HG03159 (cell line): ENCODE data around the gene NLRC3.
A peak's percentile ranks its signal among the peaks of the same experiment; 100 is the strongest.
"Not testable (repeated sequence)": the region's sequence is repeated elsewhere in the genome, so short reads cannot be mapped to it uniquely, and the experiment has no call there.

Experiments used
- ATAC-seq: cut with Tn5 transposase; IDR thresholded peaks from one replicate; pipeline ENCODE4 v1.9.1; 2021; ENCODE audit warnings: mild to moderate bottlenecking, moderate library complexity; ENCODE audit not compliant: unreplicated experiment

Gene NLRC3

DNA sequence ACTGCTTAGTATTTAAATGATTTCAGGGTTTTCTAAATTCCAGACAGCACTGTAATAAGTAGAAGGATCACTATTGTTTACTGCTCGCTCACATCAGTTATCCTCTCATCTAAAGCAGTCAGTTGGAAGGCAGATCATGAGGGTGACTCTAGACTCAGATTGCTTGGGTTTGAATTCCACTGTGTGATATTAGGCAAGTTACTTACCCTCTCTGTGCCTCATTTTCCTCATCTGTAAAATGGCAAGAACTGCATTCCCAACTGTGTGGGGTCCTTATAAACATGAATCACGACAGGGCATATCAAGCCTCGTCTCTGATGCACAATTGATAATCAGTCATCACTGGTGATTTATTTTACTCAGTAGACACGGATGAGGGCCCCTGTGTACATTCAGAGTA is 61.3 kb downstream of the NLRC3 start:
- ATAC-seq, result no peak

DNA sequence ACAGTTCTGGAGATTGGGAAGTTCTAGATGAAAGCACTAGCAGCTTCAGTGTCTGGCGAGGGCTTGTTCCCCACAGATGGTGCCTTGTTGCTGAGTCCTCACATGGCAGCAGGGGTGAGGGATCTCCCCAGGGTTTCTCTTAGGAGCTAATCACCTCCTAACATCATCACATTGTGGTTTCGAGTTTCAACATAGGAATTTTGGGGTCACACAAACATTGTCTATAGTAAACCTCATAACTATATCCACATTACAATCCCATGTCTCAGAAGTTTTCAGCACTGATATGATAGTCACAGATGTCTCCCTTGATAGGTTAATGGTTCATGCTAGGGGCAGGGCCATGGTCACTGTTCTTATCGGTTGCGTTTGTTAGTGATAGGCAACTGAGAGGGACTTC is 62.6 kb downstream of the NLRC3 start:
- ATAC-seq, result no peak

DNA sequence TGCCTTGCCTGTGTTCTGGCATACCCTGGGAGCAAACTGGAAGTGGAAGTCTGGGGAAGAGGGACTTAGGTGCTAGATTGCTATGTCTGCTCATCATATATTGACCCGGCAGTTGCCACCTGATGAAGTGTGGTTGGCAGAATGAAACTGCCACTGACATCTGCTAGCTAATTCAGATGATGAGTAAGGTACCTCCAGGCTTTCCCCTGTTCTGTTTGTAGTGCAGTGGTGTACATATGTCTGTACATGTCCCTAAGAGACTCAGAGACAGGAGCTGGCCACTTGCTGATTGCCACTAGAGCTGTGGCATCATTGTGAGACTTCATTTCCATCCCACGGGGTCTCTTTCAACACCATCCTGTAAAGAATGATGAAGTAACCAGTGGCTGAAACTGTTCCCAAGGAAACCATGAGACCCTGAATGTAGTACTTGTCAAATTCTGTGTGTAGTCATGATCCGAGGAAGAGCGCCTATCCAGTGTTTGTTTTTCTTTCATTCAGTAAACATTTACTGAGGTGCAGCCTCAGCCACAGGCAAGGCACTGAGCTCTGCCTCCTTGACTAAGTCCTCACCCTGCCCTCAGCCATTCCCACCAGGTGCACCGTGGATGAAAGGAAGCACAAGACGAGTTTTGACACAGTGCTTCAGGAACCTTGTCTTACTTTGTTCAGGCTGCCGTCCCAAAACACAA is 63.2 kb downstream of the NLRC3 start:
- ATAC-seq, result no peak

DNA sequence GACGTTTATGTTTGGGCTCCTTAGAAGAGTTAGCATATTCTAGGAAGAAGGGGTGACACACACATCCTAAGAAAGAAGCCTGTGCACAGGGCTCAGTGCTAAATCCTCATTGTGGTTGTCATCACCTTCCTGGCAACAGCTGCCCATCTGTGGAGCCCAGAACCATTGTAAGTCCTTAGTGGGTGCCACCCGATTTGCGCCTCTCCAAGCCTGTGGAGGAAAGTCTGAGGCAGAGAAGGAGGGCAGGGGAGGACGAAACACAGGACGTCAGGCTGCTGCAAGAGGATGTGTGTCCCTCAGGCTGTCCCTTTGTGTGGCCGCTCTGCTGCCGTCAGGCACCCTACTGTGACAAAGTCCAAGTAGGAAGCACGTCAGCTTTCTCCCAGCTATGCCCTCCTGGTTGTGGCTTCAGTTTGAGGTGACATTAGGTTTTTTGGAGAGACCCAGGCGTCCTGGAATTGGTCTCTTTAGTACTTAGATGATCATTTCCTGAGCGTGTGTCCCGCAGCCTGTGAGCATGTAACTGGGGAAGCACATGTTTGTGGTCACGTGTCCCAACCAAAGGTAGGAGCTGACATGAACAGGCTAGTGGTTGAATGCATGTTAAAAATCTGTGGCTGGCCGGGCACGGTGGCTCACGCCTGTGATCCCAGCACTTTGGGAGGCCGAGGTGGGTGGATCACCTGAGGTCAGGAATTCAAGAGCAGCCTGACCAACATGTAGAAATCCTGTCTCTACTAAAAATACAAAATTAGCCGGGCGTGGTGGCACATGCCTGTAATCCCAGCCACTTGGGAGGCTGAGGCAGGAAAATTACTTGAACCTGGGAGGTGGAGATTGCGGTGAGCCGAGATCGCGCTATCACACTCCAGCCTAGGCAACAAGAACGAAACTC is 65.7 kb downstream of the NLRC3 start:
- no peak for ATAC-seq

DNA sequence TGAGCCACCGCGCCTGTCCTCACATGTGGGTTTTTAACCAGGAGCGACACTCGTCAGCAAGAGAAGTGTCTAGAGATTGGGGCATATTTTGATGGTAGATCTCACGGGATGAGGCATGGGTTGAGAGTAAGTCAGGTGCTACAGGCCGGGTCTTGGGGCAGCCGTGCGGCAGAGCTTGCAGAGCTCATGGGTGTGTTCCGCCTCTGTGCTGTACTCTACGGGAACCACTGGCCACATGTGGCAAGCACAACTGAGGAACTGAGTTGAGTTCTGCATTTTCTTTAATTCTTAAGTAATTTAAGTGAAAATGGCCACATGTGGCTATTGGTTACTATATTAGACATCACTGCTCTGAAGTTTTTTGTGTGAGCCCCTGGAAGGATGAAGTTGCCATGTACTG is 66.8 kb downstream of the NLRC3 start:
- no peak for ATAC-seq

DNA sequence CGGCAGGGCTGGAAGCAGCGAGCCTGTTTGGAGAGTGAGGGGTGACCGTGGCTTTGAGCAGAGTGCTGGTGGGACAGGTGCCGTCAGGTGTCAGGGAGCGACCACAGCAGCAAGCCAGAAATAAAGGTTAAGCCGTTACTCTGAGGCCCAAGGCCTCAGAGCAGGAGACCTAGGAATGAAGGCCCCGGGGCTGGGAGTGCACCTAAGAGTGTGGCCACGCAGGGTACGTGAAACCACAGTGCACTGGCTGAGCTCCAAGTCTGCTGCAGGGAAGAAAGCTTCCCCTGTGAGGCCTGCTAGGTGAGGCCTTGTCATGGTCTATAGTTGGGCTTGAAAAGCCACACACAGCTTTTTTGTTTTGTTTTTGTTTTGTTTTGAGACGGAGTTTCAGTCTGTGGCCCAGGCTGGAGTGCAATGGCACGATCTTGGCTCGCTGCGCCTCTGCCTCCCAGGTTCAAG is 67.7 kb downstream of the NLRC3 start:
- ATAC-seq, result peak; percentile 52

DNA sequence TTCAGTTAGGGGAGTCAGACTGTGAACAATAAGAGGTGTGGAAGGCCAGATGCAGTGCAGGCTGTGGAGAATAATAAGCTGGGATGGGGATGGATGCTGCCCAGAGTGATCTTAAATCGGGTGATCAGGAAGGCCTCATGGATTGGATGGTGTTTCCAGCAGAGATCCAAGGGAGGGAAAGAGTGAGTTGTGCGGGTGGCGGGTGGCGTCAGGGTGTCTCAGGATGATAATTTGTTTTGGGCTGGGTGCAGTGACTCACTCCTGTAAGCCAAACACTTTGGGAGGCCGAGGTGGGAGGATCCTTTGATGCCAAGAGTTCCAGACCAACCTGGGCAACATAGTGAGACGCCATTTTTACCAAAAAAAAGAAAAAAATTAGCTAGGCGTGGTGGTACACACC is 68.5 kb downstream of the NLRC3 start:
- no peak for ATAC-seq

DNA sequence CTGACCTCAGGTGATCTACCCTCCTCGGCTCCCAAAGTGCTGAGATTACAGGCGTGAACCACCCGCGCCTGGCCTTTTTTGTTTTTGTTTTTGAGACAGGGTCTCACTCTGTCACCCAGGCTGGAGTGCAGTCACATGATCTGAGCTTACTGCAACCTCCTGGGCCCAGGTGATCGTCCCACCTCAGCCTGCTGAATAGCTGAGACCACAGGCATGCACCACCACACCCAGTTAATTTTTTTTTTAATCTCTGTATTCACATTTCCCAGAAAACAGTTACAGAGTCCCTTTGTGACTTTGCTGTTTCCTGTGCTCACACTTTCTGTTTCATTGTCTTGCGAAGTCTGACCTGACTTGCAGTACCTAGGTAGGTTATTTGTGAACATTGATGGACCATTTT is 73.7 kb downstream of the NLRC3 start:
- no peak for ATAC-seq

DNA sequence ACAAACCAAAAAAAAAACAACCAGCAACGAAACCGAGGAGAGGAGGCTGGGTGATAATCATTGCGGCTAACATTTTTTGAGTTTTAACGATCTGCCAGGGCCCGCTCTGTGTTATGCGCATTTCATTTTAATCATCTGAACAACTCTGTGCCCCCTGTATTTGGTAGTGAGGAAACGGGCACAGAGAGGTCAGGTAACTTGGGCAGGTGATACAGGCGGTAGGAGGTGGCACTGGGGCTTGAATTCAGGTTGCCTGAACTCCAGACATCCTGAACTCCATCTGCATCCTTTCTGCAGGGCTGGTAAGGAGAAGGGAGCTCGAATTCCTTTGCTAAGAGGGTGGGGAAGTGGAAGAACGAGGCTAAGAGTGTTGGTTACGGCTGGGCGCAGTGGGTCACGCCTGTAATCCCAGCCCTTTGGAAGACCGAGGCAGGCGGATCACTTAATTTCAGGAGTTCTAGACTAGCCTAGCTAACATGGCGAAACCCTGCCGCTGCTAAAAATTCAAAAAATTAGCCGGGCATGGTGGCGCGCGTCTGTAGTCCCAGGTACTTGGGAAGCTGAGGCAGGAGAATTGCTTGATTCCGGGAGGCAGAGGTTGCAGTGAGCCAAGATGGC is 75.3 kb downstream of the NLRC3 start:
- ATAC-seq, result no peak

DNA sequence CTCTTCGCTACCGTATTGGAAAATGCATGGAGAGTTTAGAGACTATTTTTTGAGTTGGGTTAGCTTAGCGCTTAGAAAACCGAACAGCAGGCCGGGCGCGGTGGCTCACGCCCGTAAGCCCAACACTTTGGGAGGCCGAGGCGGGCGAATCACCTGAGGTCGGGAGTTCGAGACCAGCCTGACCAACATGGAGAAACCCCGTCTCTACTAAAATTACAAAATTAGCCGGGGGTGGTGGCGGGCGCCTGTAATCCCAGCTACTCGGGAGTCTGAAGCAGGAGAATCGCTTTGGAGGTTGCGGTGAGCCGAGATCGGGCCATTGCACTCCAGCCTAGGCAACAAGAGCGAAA is 75.8 kb downstream of the NLRC3 start:
- not testable (repeated sequence) for ATAC-seq

DNA sequence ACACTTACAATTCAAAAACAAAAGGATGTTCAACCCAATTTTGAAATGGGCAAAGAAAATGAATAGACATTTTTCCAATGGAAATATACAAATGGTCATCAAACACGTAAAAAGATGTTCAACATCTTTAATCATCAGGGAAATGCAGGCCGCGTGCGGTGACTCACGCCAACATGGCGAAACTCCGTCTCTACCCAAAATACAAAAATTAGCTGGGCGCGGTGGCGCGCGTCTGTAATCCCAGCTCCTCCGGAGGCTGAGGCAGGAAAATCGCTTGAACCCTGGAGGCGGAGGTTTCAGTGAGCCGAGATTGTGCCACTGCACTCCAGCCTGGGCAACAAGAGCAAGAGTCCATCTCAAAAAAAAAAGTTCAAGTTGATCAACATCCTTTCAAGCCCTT is 78.2 kb downstream of the NLRC3 start:
- ATAC-seq, result no peak

DNA sequence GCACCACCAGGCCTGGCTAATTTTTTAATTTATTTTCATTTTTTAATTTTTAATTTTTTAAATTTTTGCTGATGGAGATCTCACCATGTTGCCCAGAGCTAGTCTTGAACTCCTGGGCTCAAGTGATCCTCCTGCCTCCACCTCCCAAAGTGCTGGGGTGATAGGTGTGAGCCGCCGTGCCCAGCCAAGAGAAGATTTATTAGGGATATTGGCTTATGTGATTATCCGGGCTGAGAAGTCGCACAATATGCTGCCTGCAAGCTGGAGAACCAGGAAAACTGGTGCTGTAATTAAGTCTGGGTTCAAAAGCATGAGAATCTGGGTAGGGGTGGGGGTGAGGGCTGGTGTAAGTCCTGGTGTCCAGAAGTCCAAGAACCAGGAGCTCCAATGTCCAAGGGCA is 79.4 kb downstream of the NLRC3 start:
- ATAC-seq, result no peak

DNA sequence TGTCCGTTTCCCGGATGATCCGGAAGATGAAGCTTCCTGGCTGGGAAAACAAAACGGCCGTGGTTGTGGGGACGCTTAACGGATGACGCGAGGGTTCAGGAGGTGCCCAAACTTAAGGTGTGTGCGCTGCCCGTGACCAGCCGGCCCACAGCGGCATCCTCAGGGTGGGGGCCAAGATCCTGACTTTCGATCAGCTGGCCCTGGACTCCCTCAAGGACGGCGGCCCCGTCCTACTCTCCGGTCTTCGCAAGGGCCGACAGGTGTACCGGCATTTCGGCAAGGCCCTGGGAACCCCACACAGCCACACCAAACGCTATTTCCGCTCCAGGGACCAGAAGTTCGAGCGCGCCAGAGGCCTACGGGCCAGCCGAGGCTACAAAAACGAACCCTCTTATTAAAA is 80.8 kb downstream of the NLRC3 start:
- ATAC-seq, result no peak

DNA sequence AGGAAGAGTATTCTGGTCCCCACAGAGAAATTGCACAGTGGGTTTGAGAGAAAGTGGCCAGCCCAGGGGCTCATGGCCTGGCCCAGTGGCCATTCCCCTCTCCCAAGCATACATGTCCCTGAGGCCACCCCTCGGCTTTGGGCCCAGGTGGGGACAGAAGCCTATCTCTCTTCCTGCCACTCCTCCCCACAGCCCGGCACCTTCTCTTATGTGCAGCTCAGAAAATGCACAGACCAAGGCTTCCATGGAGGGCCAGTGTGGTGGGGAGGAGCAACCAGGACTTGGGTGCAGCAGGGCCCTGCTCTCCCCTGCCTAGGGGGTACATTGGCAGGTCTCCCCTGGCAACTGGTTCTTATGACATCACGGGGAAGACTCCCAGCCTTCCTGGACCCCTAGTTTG is 82.0 kb downstream of the NLRC3 start, which contains the start of gene C16orf90:
TSS of gene C16orf90 (minus strand) at position 314 of the 400 bp plus-strand sequence. CDS start at position 246, 68 bp downstream.
- ATAC-seq, result no peak

DNA sequence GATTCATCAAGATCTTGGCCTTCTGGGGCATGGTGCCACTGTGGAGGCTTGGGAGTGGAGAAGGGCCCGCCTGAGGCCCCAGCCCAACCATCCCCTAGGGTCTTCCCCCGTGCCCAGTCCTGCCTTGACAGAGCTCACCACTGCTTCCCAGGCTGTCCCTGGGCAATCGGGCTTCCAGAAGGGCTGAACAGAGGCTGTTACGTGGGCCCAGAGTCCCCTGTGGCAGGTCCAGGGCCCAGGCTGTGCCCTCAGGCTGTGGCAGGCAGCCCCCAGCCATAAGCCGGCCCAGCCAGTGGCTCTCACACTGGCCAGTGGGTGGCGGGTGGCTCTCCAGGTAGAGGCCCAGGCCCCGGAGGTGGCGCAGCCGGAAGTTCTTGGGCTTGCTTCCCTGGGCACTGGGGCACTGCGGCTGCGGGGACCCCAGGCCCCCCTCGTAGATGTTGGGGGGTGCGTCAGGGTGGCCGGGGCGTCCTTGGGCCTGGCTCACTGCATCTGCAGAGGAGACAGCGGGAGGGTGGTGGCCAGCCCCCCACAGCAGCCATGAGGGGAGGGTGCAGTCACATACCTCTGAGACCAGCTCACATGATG is 82.7 kb downstream of the NLRC3 start:
- no peak for ATAC-seq

DNA sequence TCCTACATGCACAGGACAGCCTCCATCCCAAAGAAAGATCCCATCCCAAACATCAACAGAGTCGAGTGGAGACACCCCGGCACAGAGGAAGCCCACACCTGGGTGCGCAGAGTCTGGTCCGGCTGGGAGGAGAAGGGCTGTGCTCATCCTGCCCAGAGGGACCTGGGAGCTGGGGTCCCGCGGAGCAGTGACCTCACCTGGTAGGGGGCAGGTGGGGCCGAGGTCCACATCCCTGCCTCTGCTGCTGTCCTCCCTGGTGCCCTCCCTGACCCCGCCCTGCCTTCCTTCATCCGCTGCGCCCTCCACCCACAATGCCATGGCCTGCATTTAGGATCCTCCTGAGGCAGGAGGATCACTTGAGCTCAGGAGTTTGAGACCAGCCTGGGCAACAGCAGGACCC is 84.8 kb downstream of the NLRC3 start:
- ATAC-seq, result no peak

DNA sequence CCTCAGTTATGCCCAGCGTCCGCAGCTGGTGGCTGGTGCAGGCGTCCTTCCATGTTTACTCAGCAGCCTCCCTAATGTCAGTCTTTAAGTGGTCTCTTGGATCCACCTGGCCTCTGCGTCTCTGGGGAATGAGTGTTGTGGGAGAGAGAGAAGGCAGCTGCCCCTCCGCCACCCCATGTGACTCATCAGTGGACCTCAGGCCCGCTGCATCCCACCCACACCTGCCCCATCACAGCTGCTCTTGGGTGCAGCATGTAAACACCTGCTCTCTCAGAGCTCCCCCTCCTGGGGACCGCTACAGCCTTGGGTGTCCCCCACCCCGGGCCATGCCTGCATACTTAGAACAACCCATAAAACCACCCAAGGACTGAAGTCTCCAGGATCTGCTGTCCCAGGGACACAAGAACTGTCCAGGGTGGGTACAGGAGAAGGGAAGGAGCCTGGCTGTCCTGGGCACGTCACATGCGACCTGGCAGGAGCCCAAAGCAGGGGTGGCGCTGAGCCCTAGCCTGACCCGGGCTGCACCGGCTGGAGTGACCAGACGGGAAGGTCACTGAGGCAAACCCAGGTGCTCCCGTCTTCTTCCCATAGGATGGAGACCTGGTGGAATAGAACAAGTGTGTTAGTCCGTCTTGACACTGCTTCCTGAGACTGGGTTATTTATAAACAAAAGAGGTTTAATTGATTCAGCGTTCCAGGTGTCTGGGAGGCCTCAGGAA is 86.1 kb downstream of the NLRC3 start:
- ATAC-seq, result no peak
